Esophagus muscularis mucosa (tissue), 4 donors: ENCODE data around the gene TESMIN.

Experiments used
- EP300 ChIP-seq: sonication (generic); formaldehyde crosslinking; IDR thresholded peaks from one replicate; pipeline ENCODE4 v1.6.1; 2017; ENCODE audit warnings: antibody characterized with exemption
- POLR2A ChIP-seq: fragments of 450-650 bp; IDR thresholded peaks from one replicate; pipeline ENCODE4 v1.6.1; 2017; ENCODE audit warnings: antibody characterized with exemption, moderate library complexity, mild to moderate bottlenecking, low read depth
- POLR2AphosphoS5 ChIP-seq, 2 donors: sonication (generic); formaldehyde crosslinking; IDR thresholded peaks; one replicate each; pipeline ENCODE4 v1.6.1; 2017; ENCODE audit warnings: antibody characterized with exemption in 2 of 2
- TF ChIP-seq, protein P1 (sequence below), 3 experiments: fragments of 200-600 bp in 2 of 3; fragments of 450-650 bp in 1 of 3; sonication (generic) in 2 of 3; IDR thresholded peaks; one replicate each; pipeline ENCODE4 v1.5.1; 2017 to 2019; ENCODE audit warnings: antibody characterized with exemption in 3 of 3, mild to moderate bottlenecking in 2 of 3, moderate library complexity in 1 of 3

DNA sequence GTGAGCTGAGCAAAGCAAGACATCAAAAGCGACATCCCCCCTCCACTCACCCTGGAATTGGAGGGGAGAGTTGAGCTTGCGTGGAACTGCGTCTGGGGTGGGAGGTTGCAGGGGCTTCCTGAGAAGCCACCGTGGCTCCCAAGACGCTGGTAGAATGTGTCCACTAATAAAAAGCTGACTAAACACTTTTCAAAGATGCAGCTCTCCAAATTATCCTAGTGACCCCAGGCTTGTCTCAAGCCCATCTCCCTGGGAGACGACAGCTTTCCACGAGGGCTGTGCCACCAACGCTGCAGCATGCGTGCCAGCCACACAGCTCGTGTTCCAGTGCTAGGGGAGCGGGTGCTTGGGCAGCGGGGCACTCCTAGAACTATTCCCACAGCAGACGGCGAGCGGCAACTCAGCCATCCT is 73.3 kb downstream of the TESMIN start:
- TF ChIP-seq, protein P1, sequence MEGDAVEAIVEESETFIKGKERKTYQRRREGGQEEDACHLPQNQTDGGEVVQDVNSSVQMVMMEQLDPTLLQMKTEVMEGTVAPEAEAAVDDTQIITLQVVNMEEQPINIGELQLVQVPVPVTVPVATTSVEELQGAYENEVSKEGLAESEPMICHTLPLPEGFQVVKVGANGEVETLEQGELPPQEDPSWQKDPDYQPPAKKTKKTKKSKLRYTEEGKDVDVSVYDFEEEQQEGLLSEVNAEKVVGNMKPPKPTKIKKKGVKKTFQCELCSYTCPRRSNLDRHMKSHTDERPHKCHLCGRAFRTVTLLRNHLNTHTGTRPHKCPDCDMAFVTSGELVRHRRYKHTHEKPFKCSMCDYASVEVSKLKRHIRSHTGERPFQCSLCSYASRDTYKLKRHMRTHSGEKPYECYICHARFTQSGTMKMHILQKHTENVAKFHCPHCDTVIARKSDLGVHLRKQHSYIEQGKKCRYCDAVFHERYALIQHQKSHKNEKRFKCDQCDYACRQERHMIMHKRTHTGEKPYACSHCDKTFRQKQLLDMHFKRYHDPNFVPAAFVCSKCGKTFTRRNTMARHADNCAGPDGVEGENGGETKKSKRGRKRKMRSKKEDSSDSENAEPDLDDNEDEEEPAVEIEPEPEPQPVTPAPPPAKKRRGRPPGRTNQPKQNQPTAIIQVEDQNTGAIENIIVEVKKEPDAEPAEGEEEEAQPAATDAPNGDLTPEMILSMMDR (IDR thresholded peaks at IDR 0.05) = no peak
- TF ChIP-seq EP300 = no peak
- TF ChIP-seq POLR2A = no peak
- TF ChIP-seq POLR2AphosphoS5 (IDR thresholded peaks at IDR 0.05) = no peak
